GM12801 (cell line): ENCODE results near the gene ADGRV1.

Source experiments
- CTCF ChIP-seq: IDR thresholded peaks from one replicate; pipeline ENCODE4 v1.5.1; 2011; ENCODE audit warnings: control low read depth; ENCODE audit not compliant: insufficient read length; ENCODE audit errors: extremely low read depth

Gene ADGRV1

DNA sequence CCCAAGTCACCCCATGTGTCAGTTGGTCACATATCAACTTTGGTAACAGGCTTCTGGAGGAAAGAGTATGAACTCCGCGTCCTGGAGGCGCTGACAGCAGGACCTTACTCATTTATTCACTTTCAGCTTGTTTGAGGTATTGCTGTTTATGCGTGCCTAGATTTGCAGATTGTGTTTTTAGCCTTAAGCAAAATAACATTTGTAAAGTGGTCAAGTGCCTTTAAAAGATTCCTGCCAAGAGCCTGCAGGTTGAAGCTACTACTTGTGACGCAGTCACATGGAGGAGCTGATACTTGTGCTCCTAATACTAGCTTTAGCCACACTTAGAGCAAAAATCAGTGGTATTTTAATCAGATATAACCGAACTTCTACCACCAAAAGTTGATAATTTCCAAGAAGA, 351.3 kb downstream of the ADGRV1 start:
- TF ChIP-seq CTCF: no peak

DNA sequence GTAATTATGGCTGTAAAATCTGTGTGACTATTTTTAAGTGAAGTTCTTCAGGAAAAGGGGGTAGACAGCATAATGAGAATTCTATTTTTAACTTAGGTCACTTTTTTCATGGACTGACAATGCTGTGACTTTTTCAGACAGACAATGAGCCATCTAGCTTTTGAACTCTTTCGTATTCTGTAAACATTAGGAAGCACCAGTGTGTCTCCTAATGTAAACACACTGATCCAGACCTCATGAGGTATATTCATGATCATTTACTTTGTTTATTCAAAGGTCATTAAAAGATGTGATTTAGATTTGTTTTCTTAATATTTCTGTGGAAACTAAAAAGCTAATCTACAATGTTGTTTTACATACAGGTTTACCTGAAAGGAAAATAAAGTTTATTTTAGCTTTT, 352.6 kb downstream of the ADGRV1 start:
- TF ChIP-seq CTCF: no peak

GRCh38 chr5:90912476-90912875, 353.9 kb downstream of the ADGRV1 start:
- TF ChIP-seq CTCF: no peak

DNA sequence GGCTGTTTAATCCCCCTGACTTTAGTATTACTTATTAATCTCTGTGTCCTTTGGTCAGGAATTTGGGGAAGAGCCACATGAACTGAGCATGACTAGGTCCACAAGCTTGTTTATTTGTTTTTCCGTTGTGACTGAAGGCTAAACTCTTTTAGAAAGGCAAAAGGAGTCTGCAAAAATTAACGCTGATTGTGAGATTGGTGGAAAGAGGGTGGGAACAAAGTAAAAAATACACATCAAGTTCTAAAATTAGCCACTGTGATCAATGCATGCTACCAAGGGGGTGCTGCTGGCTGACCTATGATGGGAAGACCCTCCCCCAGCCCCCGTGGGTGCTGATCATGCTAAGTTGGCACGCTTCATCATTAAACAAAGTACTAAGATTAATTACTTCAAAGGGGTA, 356.8 kb downstream of the ADGRV1 start:
- no peak for TF ChIP-seq CTCF

GRCh38 chr5:90916947-90917800, 358.6 kb downstream of the ADGRV1 start:
- TF ChIP-seq CTCF: no peak

DNA sequence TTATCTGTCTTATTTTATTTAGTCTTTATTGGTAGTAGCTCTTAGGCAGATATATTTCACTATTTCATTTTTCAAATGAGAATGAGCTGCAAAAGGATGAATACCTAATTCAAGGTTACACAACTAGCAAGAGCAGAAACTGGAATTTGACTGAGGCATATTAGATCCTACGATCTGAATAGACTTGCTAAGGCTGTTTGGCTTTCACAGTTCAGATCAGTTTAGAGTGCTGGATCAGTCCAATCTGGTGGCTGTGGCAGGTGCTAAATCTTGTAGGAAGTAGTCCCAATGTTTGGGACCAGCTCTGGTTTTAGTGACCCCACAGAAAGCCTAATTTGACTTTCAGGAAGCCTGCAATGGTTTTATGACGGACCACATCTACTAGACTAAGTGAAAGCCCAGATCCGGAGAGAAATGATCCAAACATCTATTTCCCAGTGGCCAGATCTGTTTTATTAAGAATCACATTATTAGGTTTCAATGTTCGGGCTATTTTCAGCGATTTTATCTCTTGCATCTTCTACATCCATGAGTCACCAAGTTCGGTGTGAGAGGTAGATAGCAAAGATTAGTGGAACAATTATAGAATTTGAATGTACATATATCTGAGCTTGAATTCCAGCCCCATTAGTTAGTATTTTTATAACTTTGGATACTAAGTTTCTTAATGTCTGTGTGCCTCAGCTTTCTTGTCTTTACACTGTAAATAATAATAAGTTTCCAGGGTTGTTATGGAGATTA, 359.5 kb downstream of the ADGRV1 start:
- no peak for TF ChIP-seq CTCF

GRCh38 chr5:90921418-90921973, 362.9 kb downstream of the ADGRV1 start:
- no peak for TF ChIP-seq CTCF
